ENCODE data around the gene PAQR9. TPM values are rescaled to one million over a fixed set of nuclear protein-coding genes. Genes with fewer than 3 reads are reported as not detected.

Gene PAQR9
- total RNA-seq, 1 donor from 2014 or later, result not detected

- H3K4me1 Mint-ChIP-seq, result peaks cover 5% of the 10 kb centered on the region
- H3K36me3 Mint-ChIP-seq, result no peaks in the 10 kb centered on the region
- no peak for DNase-seq (ENCODE audit: low spot score in 2 of 2, unreplicated experiment in 2 of 2)
- H3K9me3 Mint-ChIP-seq, result peaks cover 15% of the 10 kb centered on the region
- TF ChIP-seq CTCF (IDR thresholded peaks at IDR 0.05; ENCODE audit: unreplicated experiment), result no peak
- peaks cover 7% of the 10 kb centered on the region for H3K27me3 Mint-ChIP-seq (ENCODE audit: low read depth)
- no peak overlapping the region for H3K4me3 Mint-ChIP-seq
- no peak overlapping the region for H3K27ac Mint-ChIP-seq
Observed at GRCh38 chr3:142915636-142916035, 47.8 kb downstream of the PAQR9 start.

- H3K36me3 Mint-ChIP-seq, result no peaks in the 10 kb centered on the region
- no peak for TF ChIP-seq CTCF (IDR thresholded peaks at IDR 0.05; ENCODE audit: unreplicated experiment)
- DNase-seq (ENCODE audit: low spot score in 2 of 2, unreplicated experiment in 2 of 2), result no peak
- H3K27me3 Mint-ChIP-seq (ENCODE audit: low read depth), result peaks cover 11% of the 10 kb centered on the region
- H3K27ac Mint-ChIP-seq, result no peak overlapping the region
- peaks cover 5% of the 10 kb centered on the region for H3K4me1 Mint-ChIP-seq
- peaks cover 8% of the 10 kb centered on the region for H3K9me3 Mint-ChIP-seq
- H3K4me3 Mint-ChIP-seq, result no peak overlapping the region
Observed at GRCh38 chr3:142914286-142914811, 49.1 kb downstream of the PAQR9 start.

GRCh38 chr3:142913432-142913831 is 50.0 kb downstream of the PAQR9 start:
- TF ChIP-seq CTCF (IDR thresholded peaks at IDR 0.05; ENCODE audit: unreplicated experiment), result no peak
- Mint-ChIP-seq H3K27me3 (ENCODE audit: low read depth) (peaks cover 17% of the 10 kb centered on the region), H3K9me3 (no peaks in the 10 kb centered on the region), H3K27ac (no peak overlapping the region), H3K4me3 (no peak overlapping the region), H3K4me1 (peaks cover 5% of the 10 kb centered on the region), H3K36me3 (no peaks in the 10 kb centered on the region)
- no peak for DNase-seq (ENCODE audit: low spot score in 2 of 2, unreplicated experiment in 2 of 2)

GRCh38 chr3:142912402-142913172 is 50.9 kb downstream of the PAQR9 start:
- peaks cover 5% of the 10 kb centered on the region for H3K4me1 Mint-ChIP-seq
- H3K27ac Mint-ChIP-seq, result peak overlapping the region; percentile 12
- TF ChIP-seq CTCF (IDR thresholded peaks at IDR 0.05; ENCODE audit: unreplicated experiment), result no peak
- DNase-seq (ENCODE audit: low spot score in 2 of 2, unreplicated experiment in 2 of 2), result no peak
- H3K36me3 Mint-ChIP-seq, result no peaks in the 10 kb centered on the region
- no peaks in the 10 kb centered on the region for H3K9me3 Mint-ChIP-seq
- no peak overlapping the region for H3K4me3 Mint-ChIP-seq
- peaks cover 24% of the 10 kb centered on the region for H3K27me3 Mint-ChIP-seq (ENCODE audit: low read depth)

Other genes with a start within 250 kb of the PAQR9 start
- 15.5 to 16.0 TPM (median 15.7 TPM) in 3 replicates for gene TRPC1, start 239.6 kb downstream of the PAQR9 start, total RNA-seq
- 3.8 to 4.6 TPM (median 4.2 TPM) in 3 replicates for gene PCOLCE2, start 74.6 kb downstream of the PAQR9 start, total RNA-seq
- 141 to 147 TPM (median 141 TPM) in 3 replicates for gene U2SURP, start 37.9 kb upstream of the PAQR9 start, total RNA-seq
- 11.8 to 13.4 TPM (median 12.6 TPM) in 3 replicates for gene CHST2, start 156.1 kb upstream of the PAQR9 start, total RNA-seq

Measured in mesothelial cell of epicardium (in vitro differentiated cells).